Measurements from ENCODE around the gene RAVER1. TPM values are rescaled to one million over a fixed set of nuclear protein-coding genes. Genes with fewer than 3 reads are reported as not detected.
A peak's percentile ranks its signal among the peaks of the same experiment; 100 is the strongest.
"Not testable (repeated sequence)": the region's sequence is repeated elsewhere in the genome, so short reads cannot be mapped to it uniquely, and the experiment has no call there.

RAVER1 gene
- total RNA-seq, 2 donors from 2014 or later, result 67.1 to 101 TPM

DNA sequence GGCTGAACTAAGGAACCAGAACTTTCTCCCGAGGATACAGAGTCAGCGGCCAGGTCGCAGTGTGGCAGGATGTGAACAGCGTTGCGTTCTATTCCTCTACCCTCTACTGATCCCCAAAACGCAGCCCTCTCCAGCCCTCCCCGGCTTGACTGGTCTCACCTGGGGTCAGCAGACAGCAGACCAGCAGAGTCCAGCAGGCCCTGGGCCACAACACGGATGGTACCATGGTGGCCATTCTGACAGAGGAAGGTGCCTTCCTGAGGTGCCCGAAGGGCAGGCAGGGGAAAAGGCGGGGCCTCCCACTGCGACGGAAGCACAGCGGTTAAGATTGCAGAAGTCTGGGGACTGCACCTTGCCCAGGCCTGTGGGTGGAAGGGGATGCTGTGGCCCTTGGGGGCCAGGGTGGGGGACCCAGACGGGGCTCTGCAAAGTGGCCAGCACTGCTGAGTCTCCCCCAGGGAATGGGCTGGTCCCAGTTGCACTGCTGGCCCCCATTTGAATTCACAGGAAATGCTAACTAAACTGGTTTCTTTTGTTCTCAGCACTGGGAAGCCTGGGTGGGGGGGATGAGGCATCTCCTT, 6.1 kb upstream of the RAVER1 start, which contains the start of gene ICAM3:
Gene ICAM3, minus strand, starts transcription at position 245 of the 581 bp plus-strand sequence. Its CDS starts 10 bp downstream, at position 235.
- no peaks in the 10 kb centered on the region for H3K9me3 ChIP-seq
- peak within 1 kb of the TSS; percentile 14 for H3K4me3 ChIP-seq
- H3K27me3 ChIP-seq, result no peaks in the 10 kb centered on the region
- H3K27ac ChIP-seq, result peak within 1 kb of the TSS; percentile 33
- H3K9ac ChIP-seq (ENCODE audit: low read depth in 2 of 2, low read length in 2 of 2), result peak within 1 kb of the TSS; percentile 4 to 67
- no peaks in the 10 kb centered on the region for H3K4me1 ChIP-seq
- DNase-seq, result peak; percentile 33
- no peaks in the 10 kb centered on the region for H3K36me3 ChIP-seq
- intact Hi-C loops (cut with DNase I), result loop anchor here (5.0 kb wide), 1 partner anchor 43 kb away; the partner anchor contains the start of gene TYK2
- TF ChIP-seq CTCF (IDR thresholded peaks at IDR 0.05), result no peak

- intact Hi-C loops (cut with DNase I), result loop anchor here (5.0 kb wide), 1 partner anchor 43 kb away; the partner anchor contains the start of gene TYK2
- H3K9ac ChIP-seq (ENCODE audit: low read depth in 2 of 2, low read length in 2 of 2), result peak overlapping the region; percentile 4 to 67
Measured at GRCh38 chr19:10338940-10339339, 5.6 kb upstream of the RAVER1 start.

DNA sequence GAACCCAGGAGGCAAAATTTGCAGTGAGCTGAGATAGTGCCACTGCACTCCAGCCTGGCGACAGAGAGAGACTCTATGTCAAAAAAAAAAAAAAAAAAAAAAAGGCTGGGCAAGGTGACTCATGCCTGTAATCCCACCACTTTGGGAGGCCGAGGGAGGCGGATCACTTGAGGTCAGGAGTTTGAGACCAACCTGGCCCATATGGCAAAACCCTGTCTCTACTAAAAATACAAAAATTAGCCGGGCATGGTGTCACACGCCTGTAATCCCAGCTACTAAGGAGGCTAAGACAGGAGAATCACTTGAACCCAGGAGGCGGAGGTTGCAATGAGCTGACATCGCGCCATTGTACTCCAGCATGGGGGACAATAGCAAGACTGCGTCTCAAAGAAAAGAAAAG, 3.4 kb upstream of the RAVER1 start:
- H3K4me3 ChIP-seq; H3K27me3 ChIP-seq; H3K9me3 ChIP-seq; H3K36me3 ChIP-seq; H3K4me1 ChIP-seq; H3K27ac ChIP-seq; DNase-seq; H3K9ac ChIP-seq (ENCODE audit: low read depth in 2 of 2, low read length in 2 of 2): not testable (repeated sequence)
- intact Hi-C loops (cut with DNase I), result loop anchor here (5.0 kb wide), 1 partner anchor 46 kb away; the partner anchor contains the start of gene TYK2

More at GRCh38 chr19:10338940-10339339, 5.6 kb upstream of the RAVER1 start:
- DNase-seq, result no peak
- Histone ChIP-seq H3K36me3 (no peaks in the 10 kb centered on the region), H3K4me1 (no peaks in the 10 kb centered on the region), H3K27me3 (no peaks in the 10 kb centered on the region), H3K27ac (no peak overlapping the region), H3K4me3 (peak overlapping the region; percentile 14), H3K9me3 (no peaks in the 10 kb centered on the region)
- TF ChIP-seq CTCF (IDR thresholded peaks at IDR 0.05), result no peak

DNA sequence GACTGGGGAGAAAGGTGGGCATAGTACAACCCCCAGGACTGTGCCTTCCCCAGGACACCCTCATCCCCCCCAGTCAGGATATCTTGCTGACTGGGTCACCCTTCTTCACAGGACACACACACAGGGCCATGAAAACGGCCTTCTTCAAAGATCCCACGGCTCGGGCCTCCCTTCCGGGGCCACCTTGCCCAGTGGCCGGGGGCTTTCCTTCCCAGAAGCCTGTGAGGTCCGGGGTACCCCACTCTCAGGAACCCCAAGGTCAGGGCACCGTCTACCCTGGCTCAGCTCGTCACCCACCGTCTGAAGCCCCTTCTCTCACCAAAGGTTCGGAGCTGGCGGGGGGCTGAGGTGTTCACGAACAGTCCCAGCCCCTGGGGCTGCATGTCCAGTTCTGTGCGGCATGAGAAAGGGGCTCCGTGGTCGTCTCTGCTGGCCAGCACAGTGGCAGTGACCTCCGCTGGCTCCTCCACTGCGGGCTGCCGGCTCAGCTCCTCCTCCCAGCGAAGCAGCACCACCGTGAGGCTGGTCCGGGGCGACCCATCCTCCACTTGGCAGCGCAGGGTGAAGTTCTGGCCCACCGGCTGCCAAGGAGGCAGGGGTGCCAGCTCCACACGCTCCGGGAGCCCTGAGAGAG, 2.1 kb upstream of the RAVER1 start:
- H3K9ac ChIP-seq (ENCODE audit: low read depth in 2 of 2, low read length in 2 of 2), result peak overlapping the region in 1 of 2 donors; percentile 73
- no peak overlapping the region for H3K27ac ChIP-seq
- H3K4me1 ChIP-seq, result peaks cover 8% of the 10 kb centered on the region
- DNase-seq, result no peak
- H3K9me3 ChIP-seq, result no peaks in the 10 kb centered on the region
- H3K36me3 ChIP-seq, result no peaks in the 10 kb centered on the region
- intact Hi-C loops (cut with DNase I), result loop anchor here (5.0 kb wide), 1 partner anchor 47 kb away; the partner anchor contains the start of gene TYK2
- H3K27me3 ChIP-seq, result no peaks in the 10 kb centered on the region
- no peak for TF ChIP-seq CTCF (IDR thresholded peaks at IDR 0.05)
- no peak overlapping the region for H3K4me3 ChIP-seq

- Histone ChIP-seq H3K27ac (peak overlapping the region; percentile 84), H3K36me3 (peaks cover under 1% of the 10 kb centered on the region), H3K9ac (ENCODE audit: low read depth in 2 of 2, low read length in 2 of 2) (peak overlapping the region; percentile 52 to 73), H3K4me3 (peak overlapping the region; percentile 85), H3K27me3 (no peaks in the 10 kb centered on the region), H3K4me1 (peaks cover 8% of the 10 kb centered on the region), H3K9me3 (no peaks in the 10 kb centered on the region)
- peak; percentile 99 for DNase-seq
- intact Hi-C loops (cut with DNase I), result loop anchor here (5.0 kb wide), 2 partner anchors 48 to 67 kb away; partner anchors contain the start of gene TYK2
- TF ChIP-seq CTCF (IDR thresholded peaks at IDR 0.05), result no peak
Measured at GRCh38 chr19:10334588-10335351, 1.4 kb upstream of the RAVER1 start.
